Measurements from ENCODE around the gene KATNAL1.

KATNAL1 gene

GRCh38 chr13:30354493-30355383, 47.4 kb upstream of the KATNAL1 start:
- Histone ChIP-seq H3K79me2 (ENCODE audit: low read length) (no peaks in the 10 kb centered on the region), H3K9me2 (replicated peaks; ENCODE audit: insufficient read depth, low read length) (no peaks in the 10 kb centered on the region), H3K4me2 (ENCODE audit: low read depth, low read length) (no peak overlapping the region), H3K27ac (ENCODE audit: low read length) (no peak overlapping the region), H3K27me3 (replicated peaks; ENCODE audit: insufficient read depth, low read length) (no peaks in the 10 kb centered on the region), H3K4me3 (ENCODE audit: low read length) (no peak overlapping the region), H3K9me3 (replicated peaks; ENCODE audit: insufficient read depth, low read length) (no peaks in the 10 kb centered on the region), H3F3A (ENCODE audit: insufficient read depth, low read length) (no peaks in the 10 kb centered on the region), H3K4me1 (ENCODE audit: low read length) (no peaks in the 10 kb centered on the region), H4K20me1 (ENCODE audit: insufficient read depth, low read length) (no peaks in the 10 kb centered on the region), H3K9ac (ENCODE audit: low read length) (no peak overlapping the region), H3K36me3 (replicated peaks; ENCODE audit: insufficient read depth, low read length) (no peaks in the 10 kb centered on the region), H2AFZ (ENCODE audit: low read length) (no peak overlapping the region)
- DNase-seq = no peak
- TF ChIP-seq EZH2phosphoT487 (IDR thresholded peaks at IDR 0.05; ENCODE audit: low read length) (no peak), EZH2 (optimal IDR thresholded peaks at IDR 0.05; ENCODE audit: low read depth, low read length) (no peak), CTCF (IDR thresholded peaks at IDR 0.05; ENCODE audit: low read length) (no peak)

GRCh38 chr13:30353471-30354215, 46.3 kb upstream of the KATNAL1 start:
- DNase-seq = no peak
- Histone ChIP-seq H4K20me1 (ENCODE audit: insufficient read depth, low read length) (no peaks in the 10 kb centered on the region), H2AFZ (ENCODE audit: low read length) (no peak overlapping the region), H3K27ac (ENCODE audit: low read length) (no peak overlapping the region), H3K4me1 (ENCODE audit: low read length) (no peaks in the 10 kb centered on the region), H3F3A (ENCODE audit: insufficient read depth, low read length) (no peaks in the 10 kb centered on the region), H3K9me3 (replicated peaks; ENCODE audit: insufficient read depth, low read length) (no peaks in the 10 kb centered on the region), H3K79me2 (ENCODE audit: low read length) (no peaks in the 10 kb centered on the region), H3K4me2 (ENCODE audit: low read depth, low read length) (no peak overlapping the region), H3K9ac (ENCODE audit: low read length) (no peak overlapping the region), H3K36me3 (replicated peaks; ENCODE audit: insufficient read depth, low read length) (no peaks in the 10 kb centered on the region), H3K27me3 (replicated peaks; ENCODE audit: insufficient read depth, low read length) (no peaks in the 10 kb centered on the region), H3K4me3 (ENCODE audit: low read length) (no peak overlapping the region), H3K9me2 (replicated peaks; ENCODE audit: insufficient read depth, low read length) (no peaks in the 10 kb centered on the region)
- TF ChIP-seq CTCF (IDR thresholded peaks at IDR 0.05; ENCODE audit: low read length) (no peak), EZH2phosphoT487 (IDR thresholded peaks at IDR 0.05; ENCODE audit: low read length) (no peak), EZH2 (optimal IDR thresholded peaks at IDR 0.05; ENCODE audit: low read depth, low read length) (no peak)

- DNase-seq = no peak
- H4K20me1 ChIP-seq (ENCODE audit: insufficient read depth, low read length) = no peaks in the 10 kb centered on the region
- no peaks in the 10 kb centered on the region for H3K9me2 ChIP-seq (replicated peaks; ENCODE audit: insufficient read depth, low read length)
- H3K9ac ChIP-seq (ENCODE audit: low read length) = no peak overlapping the region
- no peaks in the 10 kb centered on the region for H3K79me2 ChIP-seq (ENCODE audit: low read length)
- H3K4me1 ChIP-seq (ENCODE audit: low read length) = no peaks in the 10 kb centered on the region
- H3F3A ChIP-seq (ENCODE audit: insufficient read depth, low read length) = no peaks in the 10 kb centered on the region
- no peak overlapping the region for H3K4me2 ChIP-seq (ENCODE audit: low read depth, low read length)
- no peak for TF ChIP-seq EZH2phosphoT487 (IDR thresholded peaks at IDR 0.05; ENCODE audit: low read length)
- TF ChIP-seq EZH2 (optimal IDR thresholded peaks at IDR 0.05; ENCODE audit: low read depth, low read length) = no peak
- TF ChIP-seq CTCF (IDR thresholded peaks at IDR 0.05; ENCODE audit: low read length) = no peak
- H2AFZ ChIP-seq (ENCODE audit: low read length) = no peak overlapping the region
- H3K4me3 ChIP-seq (ENCODE audit: low read length) = no peak overlapping the region
- no peaks in the 10 kb centered on the region for H3K27me3 ChIP-seq (replicated peaks; ENCODE audit: insufficient read depth, low read length)
- no peaks in the 10 kb centered on the region for H3K36me3 ChIP-seq (replicated peaks; ENCODE audit: insufficient read depth, low read length)
- H3K9me3 ChIP-seq (replicated peaks; ENCODE audit: insufficient read depth, low read length) = no peaks in the 10 kb centered on the region
- H3K27ac ChIP-seq (ENCODE audit: low read length) = no peak overlapping the region
Observed at GRCh38 chr13:30353060-30353459, 45.7 kb upstream of the KATNAL1 start.
